Neural progenitor cell (in vitro differentiated cells): ENCODE measurements around the gene IFT122. TPM values are rescaled to one million over a fixed set of nuclear protein-coding genes. Genes with fewer than 3 reads are reported as not detected.

Experiments used
- DNase-seq: peaks from one replicate; pipeline ENCODE4 v3.0.0-alpha.2; 2016; ENCODE audit warnings: low spot score
- H2AFZ ChIP-seq: fragments of 200-600 bp; sonication (generic); replicated peaks from 2 replicates; pipeline ENCODE4 v1.6.1; 2016; ENCODE audit warnings: antibody characterized with exemption
- H3F3A ChIP-seq: fragments of 200-600 bp; sonication (generic); 2 replicates; pipeline ENCODE4 v1.6.1; 2016; ENCODE audit warnings: antibody characterized with exemption, low read depth
- H3K27ac ChIP-seq: fragments of 200-600 bp; sonication (generic); 2 replicates; pipeline ENCODE4 v1.5.1; 2016; ENCODE audit warnings: mild to moderate bottlenecking
- H3K27me3 ChIP-seq: fragments of 200-600 bp; sonication (generic); 2 replicates; pipeline ENCODE4 v1.6.1; 2016; ENCODE audit warnings: mild to moderate bottlenecking, moderate library complexity
- H3K36me3 ChIP-seq: fragments of 200-600 bp; sonication (generic); 2 replicates; pipeline ENCODE4 v1.5.1; 2016
- H3K4me1 ChIP-seq: fragments of 200-600 bp; sonication (generic); 2 replicates; pipeline ENCODE4 v1.6.1; 2016; ENCODE audit warnings: mixed run types
- H3K4me2 ChIP-seq: fragments of 200-600 bp; sonication (generic); 2 replicates; pipeline ENCODE4 v1.6.1; 2016
- H3K4me3 ChIP-seq: fragments of 200-600 bp; sonication (generic); 2 replicates; pipeline ENCODE4 v1.5.1; 2016
- H3K79me2 ChIP-seq: fragments of 200-600 bp; sonication (generic); 2 replicates; pipeline ENCODE4 v1.6.1; 2016; ENCODE audit warnings: low read depth
- H3K9ac ChIP-seq: fragments of 200-600 bp; sonication (generic); 2 replicates; pipeline ENCODE4 v1.6.1; 2016
- H3K9me3 ChIP-seq: fragments of 200-600 bp; sonication (generic); 2 replicates; pipeline ENCODE4 v1.5.1; 2016; ENCODE audit warnings: low read depth
- H4K20me1 ChIP-seq: fragments of 200-600 bp; sonication (generic); 2 replicates; pipeline ENCODE4 v1.6.1; 2016; ENCODE audit warnings: low read depth
- H3K27ac Mint-ChIP-seq: 3 replicates; pipeline ENCODE4 v1.8.0; 2021; ENCODE audit warnings: mixed read lengths
- H3K27me3 Mint-ChIP-seq: 2 replicates; pipeline ENCODE4 v1.8.0; 2022; ENCODE audit warnings: low read depth, mild to moderate bottlenecking, inconsistent platforms, moderate library complexity, mixed read lengths; ENCODE audit not compliant: insufficient read depth
- H3K36me3 Mint-ChIP-seq: 3 replicates; pipeline ENCODE4 v1.8.0; 2021; ENCODE audit warnings: mixed read lengths
- H3K4me1 Mint-ChIP-seq: 3 replicates; pipeline ENCODE4 v1.8.0; 2021; ENCODE audit warnings: mixed read lengths
- H3K4me3 Mint-ChIP-seq: 3 replicates; pipeline ENCODE4 v1.8.0; 2021; ENCODE audit warnings: mild to moderate bottlenecking, moderate library complexity, mixed read lengths
- H3K9me3 Mint-ChIP-seq: 3 replicates; pipeline ENCODE4 v1.8.0; 2020; ENCODE audit warnings: mixed read lengths
- EZH2 ChIP-seq: fragments of 200-600 bp; sonication (generic); IDR thresholded peaks from 2 replicates; pipeline ENCODE4 v1.6.1; 2017; ENCODE audit warnings: antibody characterized with exemption, mild to moderate bottlenecking, moderate library complexity
- EZH2phosphoT487 ChIP-seq: fragments of 200-600 bp; sonication (generic); IDR thresholded peaks from 2 replicates; pipeline ENCODE4 v1.6.1; 2017; ENCODE audit warnings: antibody characterized with exemption
- total RNA-seq: library from RNA; depleted of rRNA; stranded (reverse); fragments of >200 nt; gene quantifications from 2 replicates; pipeline ENCODE4 v1.2.3, GENCODE V29; 2015; ENCODE audit warnings: low replicate concordance
- TF ChIP-seq, protein P1 (sequence below): fragments of 200-600 bp; sonication (generic); IDR thresholded peaks from 2 replicates; pipeline ENCODE4 v1.5.1; 2017; ENCODE audit warnings: antibody characterized with exemption, mild to moderate bottlenecking

Gene IFT122
- total RNA-seq, 1 donor from 2014 or later = 48.0 TPM

DNA sequence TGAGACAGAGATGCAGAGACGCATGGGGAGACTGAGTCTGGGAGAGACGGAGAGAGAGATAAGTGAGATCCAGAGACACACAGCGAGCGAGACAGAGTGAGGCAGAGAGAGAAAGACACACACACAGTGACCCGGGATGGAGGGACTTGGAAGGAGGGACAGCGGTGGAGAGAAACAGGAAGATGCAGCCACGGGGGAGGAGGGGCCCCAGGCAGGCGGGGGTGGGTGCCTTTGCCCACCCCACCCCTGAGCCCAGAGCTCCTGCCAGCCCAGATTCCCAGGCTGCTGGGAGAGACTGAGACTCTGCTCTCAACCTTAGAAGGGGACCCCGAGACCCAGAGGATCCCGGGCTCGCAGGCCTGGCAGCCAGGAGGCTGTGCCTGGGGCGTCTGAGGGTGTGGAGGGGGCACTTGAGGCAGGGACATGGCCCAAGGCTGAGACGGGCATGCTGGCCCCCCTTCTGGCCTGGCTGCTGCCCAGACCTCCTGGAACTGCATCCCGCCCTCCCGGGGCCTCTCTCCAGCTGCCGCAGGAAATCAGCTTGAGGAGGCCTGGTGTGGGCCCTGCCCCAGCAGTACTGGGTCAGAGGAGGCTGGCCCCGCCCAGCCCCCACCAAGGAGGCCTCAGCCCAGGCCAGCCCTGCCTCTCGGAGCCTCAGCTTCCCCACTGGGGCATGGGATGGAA, 121.0 kb downstream of the IFT122 start:
- H3K4me3 Mint-ChIP-seq = no peak overlapping the region
- Histone ChIP-seq H3K27ac (peak overlapping the region; percentile 53), H2AFZ (no peak overlapping the region), H3K9ac (no peak overlapping the region), H3K4me1 (peaks cover 27% of the 10 kb centered on the region), H3K9me3 (no peaks in the 10 kb centered on the region), H3K4me3 (no peak overlapping the region), H3K4me2 (no peak overlapping the region), H3K36me3 (no peaks in the 10 kb centered on the region), H3K27me3 (no peaks in the 10 kb centered on the region), H3K79me2 (no peaks in the 10 kb centered on the region), H4K20me1 (no peaks in the 10 kb centered on the region), H3F3A (no peaks in the 10 kb centered on the region)
- peak overlapping the region; percentile 6 for H3K27ac Mint-ChIP-seq
- H3K4me1 Mint-ChIP-seq = peaks cover 25% of the 10 kb centered on the region
- TF ChIP-seq EZH2phosphoT487 = no peak
- TF ChIP-seq EZH2 = no peak
- TF ChIP-seq, protein P1, sequence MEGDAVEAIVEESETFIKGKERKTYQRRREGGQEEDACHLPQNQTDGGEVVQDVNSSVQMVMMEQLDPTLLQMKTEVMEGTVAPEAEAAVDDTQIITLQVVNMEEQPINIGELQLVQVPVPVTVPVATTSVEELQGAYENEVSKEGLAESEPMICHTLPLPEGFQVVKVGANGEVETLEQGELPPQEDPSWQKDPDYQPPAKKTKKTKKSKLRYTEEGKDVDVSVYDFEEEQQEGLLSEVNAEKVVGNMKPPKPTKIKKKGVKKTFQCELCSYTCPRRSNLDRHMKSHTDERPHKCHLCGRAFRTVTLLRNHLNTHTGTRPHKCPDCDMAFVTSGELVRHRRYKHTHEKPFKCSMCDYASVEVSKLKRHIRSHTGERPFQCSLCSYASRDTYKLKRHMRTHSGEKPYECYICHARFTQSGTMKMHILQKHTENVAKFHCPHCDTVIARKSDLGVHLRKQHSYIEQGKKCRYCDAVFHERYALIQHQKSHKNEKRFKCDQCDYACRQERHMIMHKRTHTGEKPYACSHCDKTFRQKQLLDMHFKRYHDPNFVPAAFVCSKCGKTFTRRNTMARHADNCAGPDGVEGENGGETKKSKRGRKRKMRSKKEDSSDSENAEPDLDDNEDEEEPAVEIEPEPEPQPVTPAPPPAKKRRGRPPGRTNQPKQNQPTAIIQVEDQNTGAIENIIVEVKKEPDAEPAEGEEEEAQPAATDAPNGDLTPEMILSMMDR = no peak
- H3K27me3 Mint-ChIP-seq = peaks cover 2% of the 10 kb centered on the region
- H3K36me3 Mint-ChIP-seq = no peaks in the 10 kb centered on the region
- no peaks in the 10 kb centered on the region for H3K9me3 Mint-ChIP-seq
- no peak for DNase-seq

DNA sequence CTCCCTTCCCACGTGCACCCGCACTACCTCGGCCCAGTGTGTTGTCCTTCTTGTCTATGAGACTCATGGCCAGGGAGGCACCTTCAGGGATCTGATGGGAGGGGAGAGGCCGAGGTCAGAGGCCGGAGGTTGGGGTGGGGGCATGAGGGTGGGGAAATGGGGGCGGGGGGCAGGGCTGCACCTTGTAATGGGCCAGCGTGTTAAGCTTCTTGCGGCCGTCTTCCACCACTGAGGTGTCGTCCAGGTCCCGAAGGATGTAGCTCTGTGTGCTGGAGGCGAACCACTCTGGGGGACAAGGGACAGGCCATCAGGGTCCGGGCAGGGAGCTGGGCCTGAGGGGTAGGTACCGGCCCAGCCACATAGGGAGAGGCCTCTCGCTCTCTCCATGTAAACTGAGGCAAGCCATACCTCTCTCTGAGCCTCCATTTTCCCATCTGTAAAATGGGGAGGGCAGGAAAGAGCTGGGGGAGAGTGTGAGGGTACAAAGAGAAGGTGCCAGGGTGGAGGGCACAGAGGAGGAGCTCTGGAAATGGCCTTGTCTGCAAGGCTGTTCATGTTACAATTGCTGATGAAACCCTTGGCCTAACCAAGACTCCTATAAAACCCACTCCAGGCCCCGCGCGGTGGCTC, 121.7 kb downstream of the IFT122 start:
- no peaks in the 10 kb centered on the region for H3K27me3 ChIP-seq
- no peak overlapping the region for H3K4me2 ChIP-seq
- peak overlapping the region; percentile 46 for H3K27ac Mint-ChIP-seq

DNA sequence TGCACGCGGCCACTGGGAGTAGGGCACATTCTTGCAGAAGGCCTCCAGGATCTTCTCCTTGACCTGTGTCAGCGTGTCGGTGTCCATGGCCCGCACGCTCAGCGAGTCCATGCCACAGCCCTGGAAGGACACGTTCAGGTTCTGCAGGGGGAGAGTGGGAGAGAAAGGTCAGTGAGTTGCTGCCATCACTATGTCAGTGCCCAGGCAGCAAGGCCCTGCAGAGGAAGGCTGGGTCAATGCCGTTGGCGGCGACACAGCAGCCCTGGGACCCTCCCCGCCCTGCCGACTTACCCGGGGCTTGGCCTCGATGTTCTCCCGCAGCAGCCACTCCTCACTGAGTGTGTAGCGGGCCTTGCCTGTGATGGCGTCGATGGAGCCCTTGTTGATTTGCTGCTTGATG, 122.8 kb downstream of the IFT122 start:
- Histone ChIP-seq H3K79me2 (no peaks in the 10 kb centered on the region), H3K36me3 (no peaks in the 10 kb centered on the region), H3K4me3 (no peak overlapping the region), H4K20me1 (no peaks in the 10 kb centered on the region), H3K9ac (no peak overlapping the region), H3K9me3 (no peaks in the 10 kb centered on the region), H3K4me2 (no peak overlapping the region), H2AFZ (no peak overlapping the region), H3K27me3 (no peaks in the 10 kb centered on the region), H3F3A (no peaks in the 10 kb centered on the region), H3K27ac (no peak overlapping the region), H3K4me1 (peaks cover 14% of the 10 kb centered on the region)
- H3K4me1 Mint-ChIP-seq = peaks cover 12% of the 10 kb centered on the region
- TF ChIP-seq EZH2phosphoT487 = no peak
- TF ChIP-seq, protein P1 = no peak
- DNase-seq = no peak
- peaks cover 2% of the 10 kb centered on the region for H3K27me3 Mint-ChIP-seq
- no peaks in the 10 kb centered on the region for H3K36me3 Mint-ChIP-seq
- H3K9me3 Mint-ChIP-seq = no peaks in the 10 kb centered on the region
- no peak overlapping the region for H3K4me3 Mint-ChIP-seq
- H3K27ac Mint-ChIP-seq = no peak overlapping the region

More for the DNA sequence above, 121.7 kb downstream of the IFT122 start:
- H3K36me3 ChIP-seq = no peaks in the 10 kb centered on the region
- H4K20me1 ChIP-seq = no peaks in the 10 kb centered on the region
- peaks cover 22% of the 10 kb centered on the region for H3K4me1 Mint-ChIP-seq
- H2AFZ ChIP-seq = no peak overlapping the region
- no peaks in the 10 kb centered on the region for H3K79me2 ChIP-seq
- TF ChIP-seq EZH2 (no peak), EZH2phosphoT487 (no peak)
- TF ChIP-seq, protein P1 = no peak
- H3K9me3 Mint-ChIP-seq = no peaks in the 10 kb centered on the region
- H3K4me1 ChIP-seq = peaks cover 24% of the 10 kb centered on the region
- H3K9ac ChIP-seq = no peak overlapping the region
- H3K4me3 Mint-ChIP-seq = no peak overlapping the region
- no peaks in the 10 kb centered on the region for H3F3A ChIP-seq
- no peak overlapping the region for H3K27ac ChIP-seq
- H3K9me3 ChIP-seq = no peaks in the 10 kb centered on the region
- H3K36me3 Mint-ChIP-seq = no peaks in the 10 kb centered on the region
- no peak for DNase-seq
- no peak overlapping the region for H3K4me3 ChIP-seq
- peaks cover 2% of the 10 kb centered on the region for H3K27me3 Mint-ChIP-seq
